H54 (cell line): ENCODE measurements around the gene DCAF15.
A peak's percentile ranks its signal among the peaks of the same experiment; 100 is the strongest.

Experiments used
- DNase-seq: peaks from one replicate; pipeline ENCODE4 v3.0.0; 2011; ENCODE audit warnings: low spot score, mixed read lengths; ENCODE audit not compliant: insufficient read length
- FAIRE-seq: peaks from 3 replicates; lab custom pipeline; 2011; peaks lifted over from hg19 to GRCh38; lab: Jason Lieb, UNC
- POLR2A ChIP-seq: IDR thresholded peaks from 2 replicates; pipeline ENCODE4 v1.6.1; 2011; ENCODE audit warnings: low read depth, mild to moderate bottlenecking, low read length

The DCAF15 gene

DNA sequence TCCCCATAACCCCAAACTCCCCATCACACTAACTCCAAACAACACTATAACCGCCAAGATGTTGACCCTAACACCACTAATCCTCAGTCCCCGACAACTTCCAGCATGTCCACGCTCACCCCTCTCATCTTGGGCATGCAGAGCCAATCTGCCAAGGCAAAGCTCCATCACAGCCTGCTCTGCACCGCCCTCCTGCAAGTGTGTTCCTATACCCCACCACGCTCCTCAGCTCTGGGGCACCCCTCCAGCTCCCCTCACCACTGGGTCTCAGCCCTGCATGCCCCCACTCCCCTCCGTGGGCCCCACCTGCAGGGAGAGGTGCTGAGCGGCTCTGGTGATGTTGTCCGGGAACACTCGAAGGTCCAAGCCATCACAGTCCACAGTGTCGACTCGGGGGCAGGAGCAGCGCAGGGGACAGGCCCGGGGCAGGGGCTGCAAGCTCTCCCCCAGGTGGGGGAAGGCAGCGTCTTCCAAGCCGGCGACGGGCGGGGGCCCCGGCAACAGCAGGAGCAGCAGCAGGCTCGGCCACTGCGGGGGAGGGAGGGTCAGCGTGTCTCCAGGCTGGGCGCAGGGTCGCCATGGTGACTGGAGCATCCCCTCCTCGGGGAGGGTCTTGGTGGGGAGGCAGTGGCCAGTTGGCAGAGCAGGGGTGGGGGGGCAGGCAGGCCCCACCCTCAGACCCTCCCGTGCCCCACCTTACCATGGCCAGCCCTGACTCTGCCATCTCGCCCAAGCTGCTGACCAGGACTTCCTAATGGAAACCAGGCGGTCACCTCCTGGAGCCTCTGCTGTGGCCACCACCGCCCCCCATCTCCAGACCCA is 14.6 kb upstream of the DCAF15 start:
- DNase-seq, result no peak
- TF ChIP-seq POLR2A, result no peak
- FAIRE-seq, result no peak

- FAIRE-seq, result no peak
- peak; percentile 61 for DNase-seq
- no peak for TF ChIP-seq POLR2A
Measured at GRCh38 chr19:13938301-13939064, 13.8 kb upstream of the DCAF15 start, which contains the start of gene PODNL1. Gene PODNL1 (minus strand): TSS chr19:13938417. CDS start chr19:13938181, 236 bp downstream.

- DNase-seq, result no peak
- no peak for TF ChIP-seq POLR2A
- FAIRE-seq, result no peak
Measured at GRCh38 chr19:13942023-13942684, 10.2 kb upstream of the DCAF15 start.

- DNase-seq (no peak), FAIRE-seq (no peak)
- TF ChIP-seq POLR2A, result no peak
Measured at GRCh38 chr19:13946414-13946813, 5.9 kb upstream of the DCAF15 start.

DNA sequence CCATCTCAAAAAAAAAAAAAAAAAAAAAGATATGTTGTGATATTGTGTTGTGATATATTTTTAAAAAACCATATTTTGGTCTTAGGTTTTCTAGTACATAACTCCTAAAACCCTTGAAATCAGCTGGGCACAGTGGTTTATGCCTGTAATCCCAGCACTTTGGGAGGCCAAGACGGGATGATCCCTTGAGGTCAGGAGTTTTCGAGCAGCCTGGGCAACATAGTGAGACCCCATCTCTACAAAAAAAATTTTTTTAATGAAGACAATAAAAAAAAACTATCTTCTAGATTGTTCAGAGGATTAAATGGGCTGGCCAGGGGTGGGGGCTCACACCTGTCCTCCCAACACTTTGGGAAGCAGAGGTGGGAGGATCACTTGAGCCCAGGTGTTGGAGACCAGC is 1.3 kb upstream of the DCAF15 start:
- FAIRE-seq, result no peak

DNA sequence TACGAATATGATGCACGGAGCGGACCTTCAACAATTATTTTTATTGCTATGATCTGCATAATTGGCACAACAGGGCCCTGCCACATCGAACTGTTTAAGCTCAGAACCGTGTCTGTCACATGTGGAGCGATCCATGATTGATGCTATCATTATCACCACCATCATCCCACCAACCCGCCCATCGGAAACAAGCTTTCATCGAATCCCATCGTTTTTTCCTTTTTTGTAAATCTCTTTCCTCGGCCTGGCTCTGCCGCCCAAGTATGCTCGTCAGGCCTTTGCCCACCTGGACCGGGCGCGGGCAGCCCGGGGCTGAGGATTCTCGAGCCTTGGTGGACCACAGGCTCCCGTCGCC is 533 bp upstream of the DCAF15 start:
- DNase-seq (no peak), FAIRE-seq (no peak)
- 0 out of 2 replicates have a peak, but pooled peaks have one; percentile 12 for TF ChIP-seq POLR2A

More for the DNA sequence above, 1.3 kb upstream of the DCAF15 start:
- TF ChIP-seq POLR2A, result no peak
- no peak for DNase-seq

DNA sequence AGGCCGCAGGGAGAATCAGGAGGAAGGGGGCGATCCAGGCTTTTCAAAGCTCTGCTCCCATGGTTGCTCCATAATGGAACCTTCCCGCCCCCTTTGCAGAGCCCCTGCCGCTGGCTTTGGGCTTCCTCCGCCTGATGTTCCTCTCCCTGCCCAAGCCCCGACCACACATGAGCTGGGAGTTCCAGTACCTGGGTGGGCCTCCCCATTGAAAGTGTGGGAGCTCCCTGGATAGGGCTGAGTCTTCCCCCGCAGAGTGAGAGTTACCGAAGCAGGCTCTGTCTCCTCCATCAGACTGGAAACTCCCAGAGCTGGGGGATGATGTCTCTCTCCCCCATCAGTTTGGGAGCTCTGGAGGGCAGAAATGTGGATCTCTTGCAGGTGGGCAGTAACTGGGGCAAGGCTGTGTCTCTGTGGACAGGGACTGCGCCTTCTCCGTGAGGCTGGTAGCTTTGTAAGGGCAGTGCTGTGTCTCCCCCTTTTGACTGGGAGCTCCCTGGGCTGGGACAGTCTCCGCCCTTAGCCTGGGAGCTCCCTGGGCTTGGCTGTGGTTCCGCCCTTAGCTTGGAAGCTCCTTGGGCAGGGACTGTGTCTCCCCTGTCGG is 722 bp downstream of the DCAF15 start:
- FAIRE-seq (no peak), DNase-seq (peak; percentile 64)
- TF ChIP-seq POLR2A, result peak; percentile 41; the same call in 1 of the 2 replicates

DNA sequence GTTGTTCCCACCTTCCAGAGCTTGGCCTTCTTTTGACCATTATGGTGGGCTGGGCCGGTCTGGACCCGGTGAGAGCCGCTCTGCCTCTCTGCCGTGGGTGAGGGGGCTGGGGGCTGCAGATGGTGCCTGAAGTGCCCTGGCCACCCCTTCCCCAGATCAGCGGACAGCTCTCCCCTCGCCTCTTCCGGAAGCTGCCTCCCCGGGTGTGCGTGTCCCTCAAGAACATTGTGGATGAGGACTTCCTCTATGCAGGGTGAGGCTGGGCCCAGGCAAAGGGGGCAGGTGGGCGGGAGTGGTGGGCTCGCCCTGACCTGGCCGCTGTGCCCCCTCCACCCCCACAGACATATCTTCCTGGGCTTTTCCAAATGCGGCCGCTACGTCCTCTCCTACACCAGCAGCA is 1.9 kb downstream of the DCAF15 start:
- FAIRE-seq (no peak), DNase-seq (no peak)
- TF ChIP-seq POLR2A, result no peak

DNA sequence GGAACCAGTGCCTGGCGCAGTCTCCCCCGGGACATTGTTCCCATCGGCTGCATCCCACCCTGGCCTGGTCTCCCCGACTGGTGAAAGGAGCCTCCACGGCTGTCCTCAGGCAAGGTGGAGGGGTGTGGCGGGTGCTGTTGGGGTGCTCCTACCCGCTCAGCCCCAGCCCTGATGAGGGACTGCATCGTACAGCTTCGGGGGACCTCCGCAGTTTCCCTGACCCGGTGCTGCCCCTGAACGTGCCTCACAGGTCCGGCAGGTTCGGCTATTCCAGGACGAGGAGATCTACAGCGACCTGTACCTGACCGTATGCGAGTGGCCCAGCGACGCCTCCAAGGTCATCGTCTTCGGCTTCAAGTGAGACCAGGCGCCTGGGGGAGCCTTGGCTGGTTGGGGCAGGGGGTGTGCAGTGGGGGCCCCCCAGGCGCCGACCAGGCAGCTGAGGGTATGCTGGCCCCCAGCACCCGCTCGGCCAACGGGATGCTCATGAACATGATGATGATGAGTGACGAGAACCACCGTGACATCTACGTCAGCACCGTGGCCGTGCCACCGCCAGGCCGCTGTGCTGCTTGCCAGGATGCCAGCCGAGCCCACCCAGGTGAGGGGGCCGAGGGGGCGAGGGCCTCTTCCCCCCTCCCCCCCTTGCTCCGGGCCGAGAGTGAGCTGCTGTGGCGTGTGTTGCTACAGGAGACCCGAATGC is 3.5 kb downstream of the DCAF15 start:
- no peak for DNase-seq
- no peak for FAIRE-seq
- no peak for TF ChIP-seq POLR2A

- DNase-seq, result no peak
- no peak for FAIRE-seq
- TF ChIP-seq POLR2A, result no peak
Measured at GRCh38 chr19:13956365-13956744, 4.0 kb downstream of the DCAF15 start.

DNA sequence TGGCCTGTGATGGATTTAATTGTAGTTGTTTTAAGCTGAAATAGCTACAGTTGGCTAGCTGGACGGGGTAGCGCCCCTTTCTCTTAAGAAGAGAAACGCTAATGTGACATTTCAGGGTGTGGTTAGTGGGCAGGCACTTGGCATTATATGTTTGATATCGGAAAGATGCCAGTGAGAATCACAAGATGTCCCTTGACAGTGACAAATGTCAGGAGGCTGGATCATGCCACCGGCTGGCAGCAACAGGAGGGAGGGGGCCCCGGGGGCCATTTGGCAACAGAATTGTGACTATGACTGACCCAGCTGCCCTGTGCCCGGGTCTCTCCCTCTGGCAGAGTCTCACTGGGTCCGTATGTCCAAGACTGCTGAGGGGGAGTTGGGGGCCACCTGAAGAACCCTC is 4.7 kb downstream of the DCAF15 start:
- DNase-seq (no peak), FAIRE-seq (no peak)
- no peak for TF ChIP-seq POLR2A

DNA sequence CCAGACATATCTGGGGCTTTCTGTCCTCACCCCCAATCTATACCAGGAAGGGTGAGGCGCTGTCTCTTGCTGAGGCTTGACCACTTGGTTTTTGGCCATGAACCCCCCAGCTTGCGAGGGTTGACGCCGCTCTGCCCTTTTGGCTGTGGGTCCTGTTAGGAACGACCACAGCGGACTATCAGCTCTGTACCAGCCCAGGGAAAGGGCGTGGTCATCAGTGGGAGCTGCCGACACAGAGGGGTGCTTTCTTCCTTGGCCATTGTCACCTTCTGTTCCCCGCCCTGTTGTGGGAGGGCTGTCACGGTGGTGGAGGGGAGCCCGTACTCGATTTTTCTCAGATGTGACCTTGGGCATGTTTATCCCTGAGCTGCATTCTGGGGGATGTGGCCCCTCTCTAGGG is 5.7 kb downstream of the DCAF15 start:
- DNase-seq (no peak), FAIRE-seq (no peak)
- TF ChIP-seq POLR2A, result no peak

DNA sequence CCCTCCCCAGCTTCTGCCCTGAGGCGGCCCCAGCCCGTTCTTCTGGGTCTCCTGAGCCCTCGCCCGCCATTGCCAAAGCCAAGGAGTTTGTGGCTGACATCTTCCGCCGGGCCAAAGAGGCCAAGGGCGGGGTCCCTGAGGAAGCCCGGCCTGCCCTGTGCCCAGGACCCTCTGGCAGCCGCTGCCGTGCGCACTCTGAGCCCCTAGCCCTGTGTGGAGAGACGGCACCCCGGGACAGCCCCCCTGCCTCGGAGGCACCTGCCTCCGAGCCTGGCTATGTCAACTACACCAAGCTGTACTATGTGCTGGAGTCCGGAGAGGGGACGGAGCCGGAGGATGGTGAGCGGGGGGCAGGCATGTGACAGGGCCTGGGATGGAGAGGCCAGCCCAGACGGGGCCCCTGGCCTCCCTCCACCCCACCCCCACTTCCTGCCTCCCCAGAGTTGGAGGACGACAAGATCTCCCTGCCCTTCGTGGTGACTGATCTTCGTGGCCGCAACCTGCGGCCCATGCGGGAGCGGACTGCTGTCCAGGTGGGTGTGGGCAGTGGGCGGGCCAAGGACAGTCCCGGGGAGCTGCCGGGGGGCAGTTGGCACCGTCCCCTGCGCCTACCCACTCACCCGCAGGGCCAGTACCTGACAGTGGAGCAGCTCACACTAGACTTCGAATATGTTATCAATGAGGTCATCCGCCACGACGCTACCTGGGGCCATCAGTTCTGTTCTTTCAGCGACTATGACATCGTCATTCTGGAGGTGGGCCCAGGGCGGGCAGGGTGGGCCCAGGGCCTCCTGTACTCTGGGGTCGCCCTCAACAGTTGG is 7.0 kb downstream of the DCAF15 start:
- TF ChIP-seq POLR2A, result no peak
- no peak for DNase-seq
- no peak for FAIRE-seq
